Measurements from ENCODE around the gene SLC9A9. TPM values are rescaled to one million over a fixed set of nuclear protein-coding genes. Genes with fewer than 3 reads are reported as not detected.

Gene SLC9A9
- total RNA-seq, 2 experiments from 2014 or later = 12.2 TPM

DNA sequence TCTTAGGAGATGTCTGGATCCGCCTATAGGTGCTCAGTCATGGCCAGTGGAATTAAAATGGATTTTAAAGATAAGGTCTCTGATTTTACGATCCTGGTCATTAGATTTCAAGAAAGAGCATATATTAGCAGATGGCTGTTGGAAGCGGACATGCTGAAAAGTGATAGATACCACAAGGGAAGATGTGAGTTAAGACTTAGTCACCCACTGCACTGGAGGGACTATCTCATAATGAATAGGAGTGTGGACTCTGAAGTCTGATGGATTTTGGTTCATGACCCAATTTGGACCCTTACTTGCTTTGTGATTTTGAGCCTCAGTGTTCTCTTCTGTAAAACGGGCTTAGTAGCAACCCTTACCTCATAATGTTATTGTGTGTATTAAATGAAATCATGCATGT, 514.0 kb downstream of the SLC9A9 start:
- Histone ChIP-seq H3K9me3 (ENCODE audit: control insufficient read depth in 1 of 2, insufficient read depth in 1 of 2, low read length in 2 of 2) (no peaks in the 10 kb centered on the region), H3K4me1 (ENCODE audit: insufficient read depth, low read length) (no peaks in the 10 kb centered on the region), H3K4me3 (ENCODE audit: low read length) (no peak overlapping the region), H3K27ac (ENCODE audit: low read depth in 1 of 2, low read length in 2 of 2) (no peak overlapping the region), H3K27me3 (ENCODE audit: control insufficient read depth in 1 of 2, insufficient read depth in 2 of 2, low read length in 2 of 2) (no peaks in the 10 kb centered on the region), H3K36me3 (ENCODE audit: insufficient read depth, low read length) (no peaks in the 10 kb centered on the region)
- CTCF ChIA-PET = no interaction called here
- Mint-ChIP-seq H3K4me1 (ENCODE audit: low read depth) (no peaks in the 10 kb centered on the region), H3K27me3 (no peaks in the 10 kb centered on the region), H3K36me3 (ENCODE audit: low read depth) (no peaks in the 10 kb centered on the region), H3K27ac (no peak overlapping the region), H3K9me3 (no peaks in the 10 kb centered on the region), H3K4me3 (no peak overlapping the region)
- DNase-seq = no peak
- ATAC-seq (ENCODE audit: poor library complexity) = no peak
- TF ChIP-seq, protein P1, sequence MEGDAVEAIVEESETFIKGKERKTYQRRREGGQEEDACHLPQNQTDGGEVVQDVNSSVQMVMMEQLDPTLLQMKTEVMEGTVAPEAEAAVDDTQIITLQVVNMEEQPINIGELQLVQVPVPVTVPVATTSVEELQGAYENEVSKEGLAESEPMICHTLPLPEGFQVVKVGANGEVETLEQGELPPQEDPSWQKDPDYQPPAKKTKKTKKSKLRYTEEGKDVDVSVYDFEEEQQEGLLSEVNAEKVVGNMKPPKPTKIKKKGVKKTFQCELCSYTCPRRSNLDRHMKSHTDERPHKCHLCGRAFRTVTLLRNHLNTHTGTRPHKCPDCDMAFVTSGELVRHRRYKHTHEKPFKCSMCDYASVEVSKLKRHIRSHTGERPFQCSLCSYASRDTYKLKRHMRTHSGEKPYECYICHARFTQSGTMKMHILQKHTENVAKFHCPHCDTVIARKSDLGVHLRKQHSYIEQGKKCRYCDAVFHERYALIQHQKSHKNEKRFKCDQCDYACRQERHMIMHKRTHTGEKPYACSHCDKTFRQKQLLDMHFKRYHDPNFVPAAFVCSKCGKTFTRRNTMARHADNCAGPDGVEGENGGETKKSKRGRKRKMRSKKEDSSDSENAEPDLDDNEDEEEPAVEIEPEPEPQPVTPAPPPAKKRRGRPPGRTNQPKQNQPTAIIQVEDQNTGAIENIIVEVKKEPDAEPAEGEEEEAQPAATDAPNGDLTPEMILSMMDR (IDR thresholded peaks at IDR 0.05) = no peak
- intact Hi-C loops (cut with DNase I, micrococcal nuclease) = no loop called here
- POLR2A ChIA-PET = no interaction called here

DNA sequence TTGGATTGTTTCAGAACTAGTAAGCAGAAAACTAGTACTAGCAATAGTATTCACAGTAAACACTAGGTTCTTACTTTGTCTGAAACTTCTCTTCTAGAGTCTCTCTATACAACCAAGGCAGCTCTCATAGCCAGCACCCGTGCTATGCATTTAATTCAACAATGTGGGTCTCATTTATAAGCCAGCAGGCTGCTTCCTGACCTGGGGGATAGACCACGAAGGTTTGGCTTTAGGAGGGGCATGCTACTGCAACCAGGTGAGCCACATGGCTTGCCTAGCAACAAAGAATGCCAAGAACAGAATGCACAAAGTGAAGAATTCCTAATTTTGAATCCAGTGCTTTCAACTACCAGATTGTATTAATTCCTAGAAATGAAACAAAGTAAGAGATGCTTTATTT, 514.9 kb downstream of the SLC9A9 start:
- H3K4me3 ChIP-seq (ENCODE audit: low read length) = no peak overlapping the region
- TF ChIP-seq, protein P1 (IDR thresholded peaks at IDR 0.05) = no peak
- POLR2A ChIA-PET = no interaction called here
- H3K4me1 ChIP-seq (ENCODE audit: insufficient read depth, low read length) = no peaks in the 10 kb centered on the region
- no peak overlapping the region for H3K27ac Mint-ChIP-seq
- CTCF ChIA-PET = no interaction called here
- H3K36me3 ChIP-seq (ENCODE audit: insufficient read depth, low read length) = no peaks in the 10 kb centered on the region
- no peaks in the 10 kb centered on the region for H3K4me1 Mint-ChIP-seq (ENCODE audit: low read depth)
- intact Hi-C loops (cut with DNase I, micrococcal nuclease) = no loop called here
- no peaks in the 10 kb centered on the region for H3K36me3 Mint-ChIP-seq (ENCODE audit: low read depth)
- no peaks in the 10 kb centered on the region for H3K9me3 ChIP-seq (ENCODE audit: control insufficient read depth in 1 of 2, insufficient read depth in 1 of 2, low read length in 2 of 2)
- H3K27me3 ChIP-seq (ENCODE audit: control insufficient read depth in 1 of 2, insufficient read depth in 2 of 2, low read length in 2 of 2) = no peaks in the 10 kb centered on the region
- H3K27ac ChIP-seq (ENCODE audit: low read depth in 1 of 2, low read length in 2 of 2) = no peak overlapping the region
- no peak overlapping the region for H3K4me3 Mint-ChIP-seq
- H3K27me3 Mint-ChIP-seq = no peaks in the 10 kb centered on the region
- DNase-seq (no peak), ATAC-seq (ENCODE audit: poor library complexity) (no peak)
- no peaks in the 10 kb centered on the region for H3K9me3 Mint-ChIP-seq

DNA sequence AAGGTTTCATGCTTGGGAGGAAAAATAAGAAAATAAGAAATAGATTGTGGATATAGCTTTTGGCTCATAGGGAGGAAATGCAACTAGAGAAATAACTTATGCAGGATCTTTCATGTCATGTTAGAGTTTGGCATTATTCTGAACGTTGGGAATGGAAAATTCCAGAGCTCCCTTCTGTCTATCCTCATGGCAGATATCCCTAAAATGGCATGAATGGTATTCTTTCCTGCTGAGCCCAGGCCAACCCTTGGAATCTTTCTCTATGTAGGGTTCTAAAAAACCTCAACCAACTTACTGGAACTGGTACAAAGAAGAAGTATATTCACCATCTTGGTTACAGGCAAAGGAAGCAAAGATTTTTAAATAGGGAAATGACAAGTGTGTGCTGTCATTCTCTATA, 516.2 kb downstream of the SLC9A9 start:
- Mint-ChIP-seq H3K27ac (no peak overlapping the region), H3K27me3 (no peaks in the 10 kb centered on the region), H3K4me1 (ENCODE audit: low read depth) (peaks cover 8% of the 10 kb centered on the region), H3K9me3 (no peaks in the 10 kb centered on the region), H3K4me3 (no peak overlapping the region), H3K36me3 (ENCODE audit: low read depth) (no peaks in the 10 kb centered on the region)
- intact Hi-C loops (cut with DNase I, micrococcal nuclease) = no loop called here
- no peak for ATAC-seq (ENCODE audit: poor library complexity)
- CTCF ChIA-PET = no interaction called here
- POLR2A ChIA-PET = no interaction called here
- Histone ChIP-seq H3K4me1 (ENCODE audit: insufficient read depth, low read length) (no peaks in the 10 kb centered on the region), H3K36me3 (ENCODE audit: insufficient read depth, low read length) (no peaks in the 10 kb centered on the region), H3K4me3 (ENCODE audit: low read length) (no peak overlapping the region), H3K9me3 (ENCODE audit: control insufficient read depth in 1 of 2, insufficient read depth in 1 of 2, low read length in 2 of 2) (no peaks in the 10 kb centered on the region), H3K27me3 (ENCODE audit: control insufficient read depth in 1 of 2, insufficient read depth in 2 of 2, low read length in 2 of 2) (no peaks in the 10 kb centered on the region), H3K27ac (ENCODE audit: low read depth in 1 of 2, low read length in 2 of 2) (no peak overlapping the region)
- TF ChIP-seq, protein P1 (IDR thresholded peaks at IDR 0.05) = no peak
- DNase-seq = no peak

Data from CD4-positive, alpha-beta T cell (primary cell).